HG02588 (cell line): ENCODE measurements around the gene KANSL3.
A peak's percentile ranks its signal among the peaks of the same experiment; 100 is the strongest.
"Not testable (repeated sequence)": the region's sequence is repeated elsewhere in the genome, so short reads cannot be mapped to it uniquely, and the experiment has no call there.

ENCODE experiments used
- ATAC-seq: cut with Tn5 transposase; IDR thresholded peaks from one replicate; pipeline ENCODE4 v1.9.1; 2021; ENCODE audit warnings: mild to moderate bottlenecking, moderate library complexity; ENCODE audit not compliant: unreplicated experiment

Gene KANSL3

GRCh38 chr2:96655526-96655925 is 17.4 kb upstream of the KANSL3 start:
- no peak for ATAC-seq

GRCh38 chr2:96654791-96655190 is 16.7 kb upstream of the KANSL3 start:
- not testable (repeated sequence) for ATAC-seq

GRCh38 chr2:96651793-96652192 is 13.7 kb upstream of the KANSL3 start:
- no peak for ATAC-seq

GRCh38 chr2:96649342-96649741 is 11.2 kb upstream of the KANSL3 start:
- ATAC-seq: no peak

- no peak for ATAC-seq
Observed at GRCh38 chr2:96648306-96648930, 10.3 kb upstream of the KANSL3 start.

GRCh38 chr2:96647681-96648080 is 9.6 kb upstream of the KANSL3 start:
- ATAC-seq: no peak

- ATAC-seq: no peak
Observed at GRCh38 chr2:96642564-96643360, 4.7 kb upstream of the KANSL3 start, which contains the start of gene FER1L5. Gene FER1L5 (plus strand): TSS chr2:96642764. CDS start chr2:96642837, 73 bp downstream.

GRCh38 chr2:96637385-96638143 is 548 bp downstream of the KANSL3 start:
- ATAC-seq: peak; percentile 61

- no peak for ATAC-seq
Observed at GRCh38 chr2:96636551-96637171, 1.5 kb downstream of the KANSL3 start.

- ATAC-seq: no peak
Observed at GRCh38 chr2:96633641-96634040, 4.5 kb downstream of the KANSL3 start.

GRCh38 chr2:96631804-96632435 is 6.2 kb downstream of the KANSL3 start:
- no peak for ATAC-seq

- no peak for ATAC-seq
Observed at GRCh38 chr2:96626553-96626942, 11.6 kb downstream of the KANSL3 start.

GRCh38 chr2:96625571-96626552 is 12.2 kb downstream of the KANSL3 start:
- no peak for ATAC-seq

GRCh38 chr2:96623116-96623515 is 15.0 kb downstream of the KANSL3 start:
- no peak for ATAC-seq

GRCh38 chr2:96622544-96622943 is 15.6 kb downstream of the KANSL3 start:
- ATAC-seq: no peak

- ATAC-seq: no peak
Observed at GRCh38 chr2:96618596-96619283, 19.4 kb downstream of the KANSL3 start.

- ATAC-seq: no peak
Observed at GRCh38 chr2:96617012-96617411, 21.1 kb downstream of the KANSL3 start.

GRCh38 chr2:96616535-96616934 is 21.6 kb downstream of the KANSL3 start:
- no peak for ATAC-seq

- ATAC-seq: no peak
Observed at GRCh38 chr2:96616128-96616527, 22.0 kb downstream of the KANSL3 start.
